GM20000 (cell line): ENCODE results near the gene APOBEC3G.

Source experiments
- DNase-seq: peaks from one replicate; pipeline ENCODE4 v3.0.0; 2012; ENCODE audit warnings: low spot score
- TF ChIP-seq, protein P1 (sequence below): IDR thresholded peaks from 2 replicates; pipeline ENCODE4 v1.5.1; 2012; ENCODE audit warnings: mild to moderate bottlenecking, control low read depth; ENCODE audit errors: extremely low read depth, missing control alignments

The APOBEC3G gene

DNA sequence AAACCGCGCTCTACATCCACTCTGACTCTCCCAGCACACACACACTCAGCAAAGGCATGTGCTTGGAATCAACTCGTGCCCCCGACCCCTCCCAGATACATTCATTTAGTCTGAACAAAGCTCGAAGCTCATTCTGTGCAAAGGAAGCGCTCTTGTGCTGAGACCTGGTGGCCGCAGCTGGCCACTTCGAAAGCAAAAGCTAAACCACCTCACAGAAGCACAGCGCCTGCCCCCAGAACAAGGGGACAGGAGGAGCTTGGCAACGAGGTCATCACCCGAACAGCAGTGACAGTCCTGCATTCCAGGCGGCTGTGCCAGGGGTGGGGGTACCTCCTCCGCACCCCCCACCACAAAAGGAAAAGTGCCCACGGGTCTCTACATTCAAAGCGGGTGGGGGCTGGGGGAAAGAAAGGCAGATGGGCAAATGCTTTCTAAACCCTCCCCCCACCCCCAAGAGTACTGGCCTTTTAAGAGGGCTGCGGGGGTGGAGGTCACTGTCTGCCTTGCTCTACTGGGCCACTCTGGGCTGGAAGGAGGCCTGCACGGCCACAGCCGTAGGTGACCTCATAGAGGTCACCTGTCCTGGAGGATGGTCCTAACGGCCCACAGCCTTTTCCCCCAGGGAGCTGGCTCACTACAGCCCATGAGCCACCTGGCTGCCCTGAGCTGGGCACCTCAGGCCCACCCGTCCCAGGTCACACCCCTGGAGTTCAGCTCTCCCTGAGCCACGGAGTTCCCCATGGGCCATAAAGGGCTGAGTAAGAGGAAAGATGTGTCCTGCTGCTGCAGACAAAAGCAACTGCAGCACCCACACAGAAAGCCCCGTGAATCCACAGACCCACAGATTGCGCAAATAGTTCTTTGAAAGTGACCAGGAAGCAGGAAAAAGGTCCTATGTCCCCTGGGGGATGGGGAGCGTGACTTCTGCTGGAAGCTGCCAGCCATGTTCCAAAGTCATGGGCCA, 54.1 kb downstream of the APOBEC3G start:
- DNase-seq: no peak
- TF ChIP-seq, protein P1, sequence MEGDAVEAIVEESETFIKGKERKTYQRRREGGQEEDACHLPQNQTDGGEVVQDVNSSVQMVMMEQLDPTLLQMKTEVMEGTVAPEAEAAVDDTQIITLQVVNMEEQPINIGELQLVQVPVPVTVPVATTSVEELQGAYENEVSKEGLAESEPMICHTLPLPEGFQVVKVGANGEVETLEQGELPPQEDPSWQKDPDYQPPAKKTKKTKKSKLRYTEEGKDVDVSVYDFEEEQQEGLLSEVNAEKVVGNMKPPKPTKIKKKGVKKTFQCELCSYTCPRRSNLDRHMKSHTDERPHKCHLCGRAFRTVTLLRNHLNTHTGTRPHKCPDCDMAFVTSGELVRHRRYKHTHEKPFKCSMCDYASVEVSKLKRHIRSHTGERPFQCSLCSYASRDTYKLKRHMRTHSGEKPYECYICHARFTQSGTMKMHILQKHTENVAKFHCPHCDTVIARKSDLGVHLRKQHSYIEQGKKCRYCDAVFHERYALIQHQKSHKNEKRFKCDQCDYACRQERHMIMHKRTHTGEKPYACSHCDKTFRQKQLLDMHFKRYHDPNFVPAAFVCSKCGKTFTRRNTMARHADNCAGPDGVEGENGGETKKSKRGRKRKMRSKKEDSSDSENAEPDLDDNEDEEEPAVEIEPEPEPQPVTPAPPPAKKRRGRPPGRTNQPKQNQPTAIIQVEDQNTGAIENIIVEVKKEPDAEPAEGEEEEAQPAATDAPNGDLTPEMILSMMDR: no peak

DNA sequence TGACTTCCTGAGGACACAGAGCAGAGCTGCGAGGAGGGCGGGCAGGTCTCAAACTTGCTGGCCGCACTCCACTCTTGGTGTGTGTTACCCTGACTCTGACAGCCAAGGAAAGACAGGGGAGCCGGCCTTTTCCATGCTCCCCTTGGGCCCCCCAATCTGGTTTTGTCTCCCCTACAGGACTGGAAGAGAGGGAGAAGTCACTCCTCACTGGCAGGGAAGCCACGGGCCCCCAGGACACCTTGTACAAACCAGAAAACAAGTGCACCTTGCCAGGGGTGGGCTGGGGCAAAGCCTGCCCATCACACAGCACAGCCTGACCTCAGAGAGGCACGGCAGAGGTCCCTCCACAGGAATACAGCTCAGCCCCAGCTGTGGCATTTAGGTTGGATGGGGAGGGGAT, 55.2 kb downstream of the APOBEC3G start:
- TF ChIP-seq, protein P1: no peak
- DNase-seq: no peak

DNA sequence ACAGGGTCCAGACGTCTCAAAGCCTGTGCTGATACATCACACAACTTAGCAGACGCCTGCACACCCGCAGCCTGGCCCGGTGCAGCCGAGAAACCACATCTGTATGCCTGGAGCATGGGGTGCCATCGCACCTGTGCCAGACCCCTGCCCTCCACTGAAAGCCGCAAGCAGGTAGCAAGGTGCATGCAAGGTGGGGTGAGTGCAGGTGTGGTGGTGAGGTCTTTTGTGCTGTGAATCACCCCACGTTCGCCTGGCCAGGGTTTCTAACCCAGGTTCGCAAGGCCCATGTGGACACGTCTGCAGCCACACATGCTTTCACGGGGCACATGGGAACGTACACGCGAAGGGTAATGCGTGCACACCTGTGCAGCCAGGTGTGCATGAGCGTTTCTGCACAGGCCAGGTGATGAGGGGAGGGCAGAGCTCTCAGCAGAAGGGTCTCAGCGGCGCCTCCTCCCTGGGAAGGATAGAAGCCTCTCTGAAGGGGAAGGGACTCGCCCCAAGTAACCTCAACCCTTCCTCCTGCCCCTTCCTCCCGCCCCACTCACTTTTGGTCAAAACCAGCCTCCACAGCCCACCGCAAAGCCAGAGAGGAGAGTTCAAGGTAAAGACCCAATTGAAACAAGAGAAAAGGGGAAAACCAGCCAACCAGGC, 55.9 kb downstream of the APOBEC3G start:
- TF ChIP-seq, protein P1: no peak
- DNase-seq: no peak

DNA sequence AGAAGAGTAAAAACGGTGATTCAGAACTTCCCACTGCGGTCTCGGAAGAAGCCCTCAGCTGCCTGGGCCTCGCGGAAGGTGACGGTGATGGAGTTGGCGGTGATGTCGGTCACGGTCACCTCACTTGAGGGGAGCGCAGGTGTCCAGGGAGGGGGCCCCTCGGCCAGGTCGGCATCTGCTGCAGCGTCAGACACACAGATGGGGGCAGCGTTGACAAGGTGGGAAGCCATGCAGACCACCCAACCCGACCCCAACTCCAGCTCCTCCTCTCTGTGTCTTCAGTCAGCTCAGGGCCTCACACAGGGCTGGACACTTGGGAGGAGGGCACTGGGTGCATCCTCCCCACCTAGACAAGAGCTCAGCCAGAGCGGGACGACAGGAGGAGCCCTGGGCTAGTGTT, 56.8 kb downstream of the APOBEC3G start:
- no peak for DNase-seq
- TF ChIP-seq, protein P1: no peak

DNA sequence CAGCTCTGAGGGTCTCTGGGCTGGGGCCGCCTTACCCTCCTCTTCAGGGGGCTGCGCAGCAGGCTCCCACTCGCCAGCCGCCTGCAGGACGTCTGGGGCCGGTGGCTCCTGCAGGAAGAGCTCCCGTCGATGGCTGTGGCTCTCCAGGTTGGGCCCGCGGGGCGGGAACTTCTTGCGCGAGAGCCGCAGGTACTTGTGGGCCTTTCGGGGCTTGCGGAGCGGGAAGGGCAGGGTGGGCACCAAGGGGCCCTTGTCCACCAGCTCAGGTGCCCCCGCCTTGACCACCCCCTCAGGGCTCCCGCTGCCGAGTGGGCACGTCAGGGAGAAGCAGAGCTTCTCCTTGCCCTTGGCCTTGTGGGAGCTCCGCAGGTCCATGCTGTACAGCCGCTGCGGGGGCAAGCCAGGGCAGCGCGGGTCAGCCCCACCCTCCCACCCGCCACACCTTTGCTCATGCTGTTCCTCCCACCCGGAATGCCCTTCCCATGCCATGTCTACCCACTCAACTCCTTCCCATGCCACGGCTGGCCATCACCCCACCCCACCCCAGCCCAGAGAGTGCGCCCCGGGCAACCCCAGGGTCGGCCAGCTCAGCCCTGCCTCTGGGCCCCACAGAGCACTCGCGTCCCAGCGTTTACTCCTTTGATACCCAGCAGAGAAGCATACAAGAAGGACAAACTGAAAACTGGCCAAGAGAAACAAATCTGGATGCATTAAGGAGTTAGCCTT, 57.5 kb downstream of the APOBEC3G start:
- TF ChIP-seq, protein P1: no peak

DNA sequence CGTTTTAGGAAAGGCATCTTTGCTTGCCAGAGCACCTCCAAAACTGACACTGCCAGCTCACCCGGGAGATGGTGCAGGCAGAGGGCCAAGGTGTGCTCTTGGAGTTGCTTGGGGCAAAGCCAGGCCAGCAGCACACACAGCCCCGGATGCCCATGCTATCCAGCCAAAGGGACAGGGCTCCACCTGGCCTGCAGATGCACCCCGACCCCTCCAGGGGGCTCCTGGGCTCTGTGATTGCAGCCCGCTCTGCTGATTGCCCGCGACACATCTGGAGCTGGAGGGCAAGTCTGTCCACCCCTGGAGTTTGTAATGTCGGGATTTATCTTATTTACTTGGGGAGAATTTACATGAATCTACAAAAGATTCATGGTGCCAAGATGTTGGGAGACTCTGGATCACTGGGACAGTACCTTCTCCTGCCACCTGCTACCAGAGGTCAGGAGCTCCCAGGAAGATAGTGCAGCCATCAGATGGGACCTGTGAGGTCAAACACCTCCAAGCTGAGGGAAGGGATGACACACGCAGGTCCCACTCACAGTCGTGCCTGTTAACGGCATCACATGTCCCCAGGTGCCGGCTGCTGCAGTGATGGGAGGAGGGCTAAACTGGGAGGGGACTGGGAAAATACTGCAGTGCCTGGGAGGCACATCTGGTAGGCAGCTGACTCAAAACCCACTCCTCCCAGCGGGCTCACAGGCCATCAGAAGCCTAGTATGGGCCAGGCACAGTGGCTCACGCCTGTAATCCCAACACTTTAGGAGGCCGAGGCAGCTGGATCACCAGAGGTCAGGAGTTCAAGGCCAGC, 58.2 kb downstream of the APOBEC3G start:
- DNase-seq: peak; percentile 76
- TF ChIP-seq, protein P1: peak; percentile 65

More for the DNA sequence above, 57.5 kb downstream of the APOBEC3G start:
- no peak for DNase-seq
